Osteoblast (primary cell): ENCODE results near the gene PTX4. TPM values are rescaled to one million over a fixed set of nuclear protein-coding genes. Genes with fewer than 3 reads are reported as not detected.

Experiments used
- DNase-seq: peaks from one replicate; pipeline ENCODE4 v3.0.0; 2011; ENCODE audit warnings: low spot score, mixed read lengths; ENCODE audit not compliant: insufficient read length; ENCODE audit errors: missing footprints
- H2AFZ ChIP-seq: 2 replicates; pipeline ENCODE4 v1.6.0; 2011; ENCODE audit warnings: mild to moderate bottlenecking, low read length
- H3K27ac ChIP-seq: 2 replicates; pipeline ENCODE4 v1.5.1; 2011; ENCODE audit warnings: mild to moderate bottlenecking, low read depth, low read length, moderate library complexity
- H3K27me3 ChIP-seq: 2 replicates; pipeline ENCODE4 v1.6.0; 2012; ENCODE audit warnings: mild to moderate bottlenecking, control low read depth, inconsistent platforms, low read length, moderate library complexity; ENCODE audit not compliant: insufficient read depth
- H3K36me3 ChIP-seq: 2 replicates; pipeline ENCODE4 v1.5.1; 2011; ENCODE audit warnings: mild to moderate bottlenecking, low read length, control low read depth, moderate library complexity; ENCODE audit not compliant: insufficient read depth
- H3K4me1 ChIP-seq: 2 replicates; pipeline ENCODE4 v1.5.1; 2011; ENCODE audit warnings: mild to moderate bottlenecking, low read length, control low read depth, moderate library complexity; ENCODE audit not compliant: insufficient read depth
- H3K4me2 ChIP-seq: 2 replicates; pipeline ENCODE4 v1.6.0; 2011; ENCODE audit warnings: mild to moderate bottlenecking, low read length; ENCODE audit not compliant: insufficient read depth
- H3K4me3 ChIP-seq: fragments of 200-600 bp; sonication (generic); 3 replicates; pipeline ENCODE4 v1.5.1; 2012; ENCODE audit warnings: mild to moderate bottlenecking, low read length, inconsistent platforms; ENCODE audit not compliant: insufficient read depth
- H3K79me2 ChIP-seq: 2 replicates; pipeline ENCODE4 v1.6.0; 2012; ENCODE audit warnings: mild to moderate bottlenecking, low read length, control low read depth, inconsistent platforms; ENCODE audit not compliant: insufficient read depth
- H3K9me3 ChIP-seq: 2 replicates; pipeline ENCODE4 v1.5.1; 2011; ENCODE audit warnings: low read depth, low read length, control low read depth
- H4K20me1 ChIP-seq: 2 replicates; pipeline ENCODE4 v1.6.0; 2012; ENCODE audit warnings: mild to moderate bottlenecking, low read length, control low read depth; ENCODE audit not compliant: insufficient read depth
- CTCF ChIP-seq: IDR thresholded peaks from 2 replicates; pipeline ENCODE4 v1.5.1; 2011; ENCODE audit warnings: mild to moderate bottlenecking, low read depth, low read length, moderate library complexity; ENCODE audit errors: extremely low read depth
- total RNA-seq: library from RNA; depleted of rRNA; stranded (reverse); fragments of >200 nt; gene quantifications from 2 replicates; pipeline ENCODE4 v1.2.3, GENCODE V29; 2012

Gene PTX4
- total RNA-seq, 1 donor, result not detected

- Histone ChIP-seq H2AFZ (no peak overlapping the region), H3K9me3 (no peaks in the 10 kb centered on the region), H3K27me3 (no peaks in the 10 kb centered on the region), H3K27ac (no peak overlapping the region), H3K4me1 (no peaks in the 10 kb centered on the region), H3K4me3 (no peak overlapping the region), H4K20me1 (no peaks in the 10 kb centered on the region), H3K36me3 (no peaks in the 10 kb centered on the region), H3K79me2 (no peaks in the 10 kb centered on the region), H3K4me2 (no peak overlapping the region)
- no peak for DNase-seq
- no peak for TF ChIP-seq CTCF
Observed at GRCh38 chr16:1439058-1439698, 49.6 kb downstream of the PTX4 start.

DNA sequence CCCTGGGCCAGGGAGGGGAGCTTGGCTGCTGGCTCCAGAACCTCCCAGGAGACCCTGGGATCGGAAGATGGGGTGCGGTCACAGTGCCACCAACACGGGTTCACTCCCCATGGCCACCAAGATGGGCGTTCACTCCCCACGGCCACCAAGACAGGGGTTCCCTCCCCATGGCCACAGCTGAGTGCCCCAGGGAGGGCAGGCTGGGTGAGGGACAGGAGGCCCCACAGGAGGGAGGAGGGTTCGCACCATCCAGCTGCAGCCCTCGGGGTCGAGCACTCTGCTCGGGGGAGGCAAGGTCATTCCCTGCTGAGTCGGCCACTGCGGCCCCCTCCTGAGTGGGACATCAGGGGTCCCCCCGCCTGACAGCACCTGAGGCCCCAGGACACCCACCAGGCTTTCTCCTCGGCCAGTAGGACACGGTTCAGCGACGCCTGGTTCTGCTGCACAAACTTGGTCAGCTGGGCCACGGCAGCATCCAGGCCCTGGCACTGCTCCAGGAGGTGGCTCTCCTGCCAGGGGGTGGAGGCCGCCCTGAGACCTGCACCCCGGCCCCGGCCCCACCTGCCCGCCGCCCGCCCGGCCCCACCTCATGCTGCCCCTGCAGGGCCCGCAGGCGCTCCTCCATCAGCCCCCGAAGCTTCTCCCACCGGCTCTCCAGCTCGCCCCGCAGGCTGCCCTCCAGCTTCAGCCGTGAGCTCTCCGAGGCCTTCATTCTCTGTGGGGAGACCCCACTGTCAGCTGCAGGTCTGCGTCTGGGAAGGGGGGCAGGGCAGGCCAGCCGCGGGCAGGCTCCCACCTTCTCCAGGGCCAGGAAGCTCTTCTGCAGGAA is 50.3 kb downstream of the PTX4 start:
- no peak overlapping the region for H3K4me2 ChIP-seq
- no peaks in the 10 kb centered on the region for H3K79me2 ChIP-seq
- H3K4me3 ChIP-seq, result no peak overlapping the region
- no peaks in the 10 kb centered on the region for H3K27me3 ChIP-seq
- no peaks in the 10 kb centered on the region for H3K36me3 ChIP-seq
- H3K27ac ChIP-seq, result no peak overlapping the region
- H4K20me1 ChIP-seq, result no peaks in the 10 kb centered on the region
- no peak overlapping the region for H2AFZ ChIP-seq
- H3K4me1 ChIP-seq, result no peaks in the 10 kb centered on the region
- no peak for TF ChIP-seq CTCF
- no peaks in the 10 kb centered on the region for H3K9me3 ChIP-seq
- DNase-seq, result no peak

GRCh38 chr16:1437606-1438005 is 51.1 kb downstream of the PTX4 start:
- no peaks in the 10 kb centered on the region for H3K36me3 ChIP-seq
- no peaks in the 10 kb centered on the region for H3K4me1 ChIP-seq
- DNase-seq, result no peak
- H3K27me3 ChIP-seq, result no peaks in the 10 kb centered on the region
- H3K27ac ChIP-seq, result no peak overlapping the region
- no peaks in the 10 kb centered on the region for H3K9me3 ChIP-seq
- H2AFZ ChIP-seq, result no peak overlapping the region
- no peak for TF ChIP-seq CTCF
- H3K4me3 ChIP-seq, result no peak overlapping the region
- H3K4me2 ChIP-seq, result no peak overlapping the region
- no peaks in the 10 kb centered on the region for H4K20me1 ChIP-seq
- H3K79me2 ChIP-seq, result no peaks in the 10 kb centered on the region

GRCh38 chr16:1436731-1437355 is 51.9 kb downstream of the PTX4 start:
- Histone ChIP-seq H3K4me3 (no peak overlapping the region), H3K27me3 (no peaks in the 10 kb centered on the region)

More at GRCh38 chr16:1436731-1437355, 51.9 kb downstream of the PTX4 start:
- Histone ChIP-seq H3K4me2 (no peak overlapping the region), H3K9me3 (no peaks in the 10 kb centered on the region), H3K4me1 (no peaks in the 10 kb centered on the region), H3K27ac (no peak overlapping the region), H2AFZ (no peak overlapping the region), H3K36me3 (no peaks in the 10 kb centered on the region), H4K20me1 (no peaks in the 10 kb centered on the region), H3K79me2 (no peaks in the 10 kb centered on the region)
- no peak for DNase-seq
- no peak for TF ChIP-seq CTCF
